Activated CD8-positive, alpha-beta memory T cell treated with anti-CD3 and anti-CD28 coated beads, Interleukin-2, amount 50 U/mL, for 1 hour (primary cell): ENCODE results near the gene MANBA.

Experiments used
- DNase-seq: peaks from one replicate; pipeline ENCODE4 v3.0.0-alpha.2; 2020; ENCODE audit errors: extremely low read depth

Gene MANBA

GRCh38 chr4:102760645-102761295 is at the start of gene MANBA:
TSS of gene MANBA (minus strand) at chr4:102760968. CDS start at chr4:102760894, 74 bp downstream.
- peak; percentile 60 for DNase-seq

GRCh38 chr4:102809691-102810090 is 48.9 kb upstream of the MANBA start:
- DNase-seq = no peak

- no peak for DNase-seq
Measured at GRCh38 chr4:102809190-102809589, 48.4 kb upstream of the MANBA start.

GRCh38 chr4:102808009-102808408 is 47.2 kb upstream of the MANBA start:
- no peak for DNase-seq

GRCh38 chr4:102807345-102807744 is 46.6 kb upstream of the MANBA start:
- DNase-seq = no peak

GRCh38 chr4:102799816-102800215 is 39.0 kb upstream of the MANBA start:
- no peak for DNase-seq

GRCh38 chr4:102794999-102795398 is 34.2 kb upstream of the MANBA start:
- no peak for DNase-seq

- no peak for DNase-seq
Measured at GRCh38 chr4:102792361-102792936, 31.7 kb upstream of the MANBA start.

GRCh38 chr4:102791318-102791835 is 30.6 kb upstream of the MANBA start:
- DNase-seq = no peak

GRCh38 chr4:102789317-102789717 is 28.5 kb upstream of the MANBA start:
- no peak for DNase-seq

GRCh38 chr4:102787944-102788343 is 27.2 kb upstream of the MANBA start:
- DNase-seq = no peak

GRCh38 chr4:102787096-102787881 is 26.5 kb upstream of the MANBA start:
- DNase-seq = no peak

GRCh38 chr4:102786279-102786678 is 25.5 kb upstream of the MANBA start:
- DNase-seq = no peak

GRCh38 chr4:102783006-102783405 is 22.2 kb upstream of the MANBA start:
- DNase-seq = no peak

GRCh38 chr4:102781570-102781969 is 20.8 kb upstream of the MANBA start:
- no peak for DNase-seq

GRCh38 chr4:102780476-102781144 is 19.8 kb upstream of the MANBA start:
- DNase-seq = no peak

- DNase-seq = no peak
Measured at GRCh38 chr4:102779204-102779603, 18.4 kb upstream of the MANBA start.

GRCh38 chr4:102778720-102779119 is 18.0 kb upstream of the MANBA start:
- DNase-seq = no peak

- no peak for DNase-seq
Measured at GRCh38 chr4:102775805-102776204, 15.0 kb upstream of the MANBA start.

- no peak for DNase-seq
Measured at GRCh38 chr4:102774254-102774653, 13.5 kb upstream of the MANBA start.

GRCh38 chr4:102772738-102773340 is 12.1 kb upstream of the MANBA start:
- DNase-seq = no peak

GRCh38 chr4:102764901-102765300 is 4.1 kb upstream of the MANBA start:
- DNase-seq = no peak
